Ovary (tissue), 9 donors: ENCODE measurements around the gene ACVR2B. TPM values are rescaled to one million over a fixed set of nuclear protein-coding genes. Genes with fewer than 3 reads are reported as not detected.

Experiments
- DNase-seq, 5 donors: peaks; one replicate each; pipeline ENCODE4 v3.0.0-alpha.2; 2019 to 2020
- H3K27ac ChIP-seq, 2 donors: fragments of 200-600 bp; one replicate each; pipeline versions ENCODE4 v1.5.1 to v1.8.0; 2019 to 2022
- H3K27me3 ChIP-seq: fragments of 200-600 bp; one replicate; pipeline ENCODE4 v1.8.0; 2022
- H3K36me3 ChIP-seq: fragments of 200-600 bp; sonication (generic); one replicate; pipeline ENCODE4 v1.5.1; 2019
- H3K4me1 ChIP-seq: one replicate; pipeline ENCODE4 v1.8.1; 2013; ENCODE audit warnings: mild to moderate bottlenecking, moderate library complexity; ENCODE audit not compliant: insufficient read depth
- H3K4me3 ChIP-seq: fragments of 200-600 bp; sonication (generic); one replicate; pipeline ENCODE4 v1.5.1; 2017
- H3K9me3 ChIP-seq, 2 donors: fragments of 200-600 bp in 1 of 2; sonication (generic) in 1 of 2; one replicate each; pipeline versions ENCODE4 v1.5.1 to v1.8.1; 2013 to 2019; ENCODE audit warnings: mild to moderate bottlenecking in 1 of 2, moderate library complexity in 1 of 2
- CTCF ChIP-seq, 3 donors: fragments of 450-650 bp in 2 of 3; fragments of 200-600 bp in 1 of 3; IDR thresholded peaks; one replicate each; pipeline versions ENCODE4 v1.5.1 to v1.8.0; 2016 to 2022; ENCODE audit warnings: antibody characterized with exemption in 3 of 3, mild to moderate bottlenecking in 1 of 3
- EP300 ChIP-seq: sonication (generic); formaldehyde crosslinking; IDR thresholded peaks from one replicate; pipeline ENCODE4 v1.6.1; 2017; ENCODE audit warnings: antibody characterized with exemption
- POLR2A ChIP-seq: fragments of 450-650 bp; IDR thresholded peaks from one replicate; pipeline ENCODE4 v1.6.1; 2017; ENCODE audit warnings: antibody characterized with exemption, mild to moderate bottlenecking, moderate library complexity
- WGBS, 3 donors: extraction: QIAGEN DNeasy Blood & Tissue Kit in 1 of 3; methylation state at CpG; one replicate each; pipeline versions ENCODE4 v1.1.5 to v1.1.7; 2013 to 2017; 5-methylcytosine and 5-hydroxymethylcytosine counted together
- intact Hi-C, 4 donors: fragments of 100-400 bp; cut with DNase I; formaldehyde crosslinking; loops; one replicate each; pipeline versions ENCODE4 v1.11.0 to v1.15.1; 2022 to 2023
- polyA plus RNA-seq, 2 donors: library from polyadenylated mRNA; stranded (reverse); fragments of 200-250 nt in 1 of 2; fragments of 350-450 nt in 1 of 2; fragmentation: Illumina TruSeq in 1 of 2; extraction: RNeasy Lipid Tissue Mini Kit (QIAGEN cat#74804) in 1 of 2; gene quantifications; one replicate each; pipeline ENCODE4 v1.2.3, GENCODE V29; 2013 to 2014
- total RNA-seq, 7 donors: library from RNA; depleted of rRNA in 2 of 7; stranded (reverse); fragments of >200 nt in 2 of 7; fragmentation: NEBNext Ultra II Directional in 3 of 7; extraction: Animal tissue kit (Norgen Biotek cat#: 25700) in 3 of 7; gene quantifications; one replicate each; pipeline versions ENCODE4 v1.1.0 to v1.2.4, GENCODE V29; 2016 to 2023
- donor health status: DM: no; HTN: no; CAD: no; lungs with moderate emphysema.
- donor health status: DM: no; HTN: no; CAD: no.
- donor health status: Bipolar disorder and iron deficiency.
- donor health status: DM: yes; HTN: yes; CAD: no.
- donor health status: DM: no; HTN: no; CAD: no.
- donor health status: DM: yes; HTN: yes; CAD: no.

The ACVR2B gene
- total and polyA plus RNA-seq, 9 donors, result 3.3 to 16.0 (median 10.6) TPM

GRCh38 chr3:38524141-38524739, 70.5 kb downstream of the ACVR2B start:
- 86 to 94% (median 90%) methylated on average over 5 of the region's 5 CpGs for WGBS, 3 donors
- H3K4me1 ChIP-seq, result no peaks in the 10 kb centered on the region
- no peak overlapping the region for H3K4me3 ChIP-seq
- DNase-seq, result no peak
- intact Hi-C loops, result loop anchor here in 3 of 4 donors (5.0 to 10.0 kb wide), 4 partner anchors 128 to 511 kb away; no protein-coding TSS in a partner anchor
- no peaks in the 10 kb centered on the region for H3K9me3 ChIP-seq
- TF ChIP-seq CTCF (IDR thresholded peaks at IDR 0.05) (no peak), POLR2A (no peak), EP300 (no peak)
- H3K27me3 ChIP-seq, result no peaks in the 10 kb centered on the region
- H3K27ac ChIP-seq, result no peak overlapping the region
- H3K36me3 ChIP-seq, result no peaks in the 10 kb centered on the region

GRCh38 chr3:38526792-38527191, 73.1 kb downstream of the ACVR2B start:
- no peak for DNase-seq
- no peaks in the 10 kb centered on the region for H3K4me1 ChIP-seq
- no peak overlapping the region for H3K27ac ChIP-seq

GRCh38 chr3:38528457-38528856, 74.8 kb downstream of the ACVR2B start:
- Histone ChIP-seq H3K27me3 (no peaks in the 10 kb centered on the region), H3K36me3 (no peaks in the 10 kb centered on the region), H3K27ac (no peak overlapping the region), H3K4me3 (no peak overlapping the region), H3K4me1 (no peaks in the 10 kb centered on the region), H3K9me3 (no peaks in the 10 kb centered on the region)
- TF ChIP-seq EP300 (no peak), CTCF (IDR thresholded peaks at IDR 0.05) (no peak), POLR2A (no peak)
- intact Hi-C loops, result loop anchor here in 3 of 4 donors (10.0 kb wide), 3 partner anchors 126 to 506 kb away; no protein-coding TSS in a partner anchor
- no peak for DNase-seq
- WGBS, 3 donors, result 63 to 100% (median 93%) methylated on average over 1 of the region's 1 CpG

More at GRCh38 chr3:38526792-38527191, 73.1 kb downstream of the ACVR2B start:
- Histone ChIP-seq H3K27me3 (no peaks in the 10 kb centered on the region), H3K4me3 (no peak overlapping the region), H3K36me3 (no peaks in the 10 kb centered on the region), H3K9me3 (no peaks in the 10 kb centered on the region)
- intact Hi-C loops, result loop anchor here in 3 of 4 donors (10.0 kb wide), 3 partner anchors 128 to 508 kb away; no protein-coding TSS in a partner anchor
- 97 to 98% (median 98%) methylated on average over 14 of the region's 14 CpGs for WGBS, 3 donors
- TF ChIP-seq POLR2A, result no peak
- TF ChIP-seq CTCF (IDR thresholded peaks at IDR 0.05), result no peak
- TF ChIP-seq EP300, result no peak

- Histone ChIP-seq H3K9me3 (no peaks in the 10 kb centered on the region), H3K4me3 (no peak overlapping the region), H3K4me1 (no peaks in the 10 kb centered on the region), H3K27ac (no peak overlapping the region), H3K36me3 (no peaks in the 10 kb centered on the region), H3K27me3 (no peaks in the 10 kb centered on the region)
- WGBS, 3 donors, result 60 to 87% (median 81%) methylated on average over 3 of the region's 3 CpGs
- TF ChIP-seq POLR2A, result no peak
- no peak for TF ChIP-seq CTCF (IDR thresholded peaks at IDR 0.05)
- no peak for TF ChIP-seq EP300
- intact Hi-C loops, result no loop called here
- DNase-seq, result no peak
Observed at GRCh38 chr3:38532529-38532928, 78.8 kb downstream of the ACVR2B start.
